ENCODE data around the gene HIGD1C.

HIGD1C gene

GRCh38 chr12:50981319-50982239 is 29.2 kb downstream of the HIGD1C start:
- no peak for TF ChIP-seq CTCF (IDR thresholded peaks at IDR 0.05; ENCODE audit: extremely low read depth, insufficient read depth, missing control alignments)
- no peak for DNase-seq (ENCODE audit: low spot score)
- in situ Hi-C loops (cut with MboI; ENCODE audit: low pct_unique_long_range_greater_than_20kb, low sequenced_read_pairs, unreplicated experiment): loop anchor here (10.0 kb wide), 1 partner anchor 157 kb away; no protein-coding TSS in a partner anchor

GRCh38 chr12:50984586-50985298 is 32.4 kb downstream of the HIGD1C start:
- TF ChIP-seq CTCF (IDR thresholded peaks at IDR 0.05; ENCODE audit: extremely low read depth, insufficient read depth, missing control alignments): no peak
- in situ Hi-C loops (cut with MboI; ENCODE audit: low pct_unique_long_range_greater_than_20kb, low sequenced_read_pairs, unreplicated experiment): loop anchor here (10.0 kb wide), 1 partner anchor 160 kb away; no protein-coding TSS in a partner anchor
- DNase-seq (ENCODE audit: low spot score): no peak

- in situ Hi-C loops (cut with MboI; ENCODE audit: low pct_unique_long_range_greater_than_20kb, low sequenced_read_pairs, unreplicated experiment): loop anchor here (10.0 kb wide), 1 partner anchor 161 kb away; no protein-coding TSS in a partner anchor
- no peak for DNase-seq (ENCODE audit: low spot score)
- TF ChIP-seq CTCF (IDR thresholded peaks at IDR 0.05; ENCODE audit: extremely low read depth, insufficient read depth, missing control alignments): no peak
Observed at GRCh38 chr12:50985322-50985721, 33.0 kb downstream of the HIGD1C start.

GRCh38 chr12:50986966-50987737 is 34.8 kb downstream of the HIGD1C start:
- peak; percentile 34 for DNase-seq (ENCODE audit: low spot score)
- TF ChIP-seq CTCF (IDR thresholded peaks at IDR 0.05; ENCODE audit: extremely low read depth, insufficient read depth, missing control alignments): peak; percentile 72
- in situ Hi-C loops (cut with MboI; ENCODE audit: low pct_unique_long_range_greater_than_20kb, low sequenced_read_pairs, unreplicated experiment): loop anchor here (10.0 kb wide), 1 partner anchor 162 kb away; no protein-coding TSS in a partner anchor

- DNase-seq (ENCODE audit: low spot score): no peak
- no peak for TF ChIP-seq CTCF (IDR thresholded peaks at IDR 0.05; ENCODE audit: extremely low read depth, insufficient read depth, missing control alignments)
- in situ Hi-C loops (cut with MboI; ENCODE audit: low pct_unique_long_range_greater_than_20kb, low sequenced_read_pairs, unreplicated experiment): loop anchor here (10.0 kb wide), 1 partner anchor 163 kb away; no protein-coding TSS in a partner anchor
Observed at GRCh38 chr12:50988051-50988450, 35.7 kb downstream of the HIGD1C start.

GRCh38 chr12:50988871-50989270 is 36.5 kb downstream of the HIGD1C start:
- in situ Hi-C loops (cut with MboI; ENCODE audit: low pct_unique_long_range_greater_than_20kb, low sequenced_read_pairs, unreplicated experiment): loop anchor here (10.0 kb wide), 1 partner anchor 164 kb away; no protein-coding TSS in a partner anchor
- DNase-seq (ENCODE audit: low spot score): no peak

More at GRCh38 chr12:50988871-50989270, 36.5 kb downstream of the HIGD1C start:
- TF ChIP-seq CTCF (IDR thresholded peaks at IDR 0.05; ENCODE audit: extremely low read depth, insufficient read depth, missing control alignments): no peak

Measured in GM13977 (cell line).